HG02642 (cell line): ENCODE results near the gene MAPK8IP3.
"Not testable (repeated sequence)": the region's sequence is repeated elsewhere in the genome, so short reads cannot be mapped to it uniquely, and the experiment has no call there.

ENCODE experiments used
- ATAC-seq: cut with Tn5 transposase; IDR thresholded peaks from one replicate; pipeline ENCODE4 v1.9.1; 2021; ENCODE audit warnings: mild to moderate bottlenecking; ENCODE audit not compliant: unreplicated experiment, poor library complexity

MAPK8IP3 gene

GRCh38 chr16:1708083-1708767 lies 2.2 kb downstream of the MAPK8IP3 start:
- ATAC-seq = no peak

- no peak for ATAC-seq
Measured at GRCh38 chr16:1708768-1709180, 2.8 kb downstream of the MAPK8IP3 start.

- ATAC-seq = no peak
Measured at GRCh38 chr16:1709356-1709755, 3.4 kb downstream of the MAPK8IP3 start.

- no peak for ATAC-seq
Measured at GRCh38 chr16:1710811-1711507, 5.0 kb downstream of the MAPK8IP3 start.

GRCh38 chr16:1712791-1713261 lies 6.8 kb downstream of the MAPK8IP3 start:
- ATAC-seq = no peak

GRCh38 chr16:1713331-1713730 lies 7.3 kb downstream of the MAPK8IP3 start:
- ATAC-seq = peak; percentile 6

- ATAC-seq = peak; percentile 60
Measured at GRCh38 chr16:1713933-1714332, 7.9 kb downstream of the MAPK8IP3 start.

- ATAC-seq = no peak
Measured at GRCh38 chr16:1715220-1715619, 9.2 kb downstream of the MAPK8IP3 start.

GRCh38 chr16:1718236-1718635 lies 12.2 kb downstream of the MAPK8IP3 start:
- ATAC-seq = not testable (repeated sequence)

- ATAC-seq = not testable (repeated sequence)
Measured at GRCh38 chr16:1719559-1720229, 13.7 kb downstream of the MAPK8IP3 start.

- ATAC-seq = no peak
Measured at GRCh38 chr16:1721372-1721771, 15.4 kb downstream of the MAPK8IP3 start.

- no peak for ATAC-seq
Measured at GRCh38 chr16:1723450-1724147, 17.6 kb downstream of the MAPK8IP3 start.

GRCh38 chr16:1724491-1724890 lies 18.5 kb downstream of the MAPK8IP3 start:
- no peak for ATAC-seq

GRCh38 chr16:1726661-1727502 lies 20.9 kb downstream of the MAPK8IP3 start:
- no peak for ATAC-seq

- ATAC-seq = no peak
Measured at GRCh38 chr16:1727651-1728624, 21.9 kb downstream of the MAPK8IP3 start.

GRCh38 chr16:1729026-1729425 lies 23.0 kb downstream of the MAPK8IP3 start:
- no peak for ATAC-seq

- no peak for ATAC-seq
Measured at GRCh38 chr16:1729445-1729844, 23.4 kb downstream of the MAPK8IP3 start.

GRCh38 chr16:1731073-1731472 lies 25.1 kb downstream of the MAPK8IP3 start:
- ATAC-seq = no peak

GRCh38 chr16:1731603-1732002 lies 25.6 kb downstream of the MAPK8IP3 start:
- ATAC-seq = no peak
